GM12875 (cell line): ENCODE measurements around the gene POMT1.

Experiments used
- H3K4me3 ChIP-seq: one replicate; pipeline ENCODE4 v1.5.1; 2011; ENCODE audit warnings: low read depth, low read length, control low read depth
- CTCF ChIP-seq: IDR thresholded peaks from 2 replicates; pipeline ENCODE4 v1.5.1; 2011; ENCODE audit warnings: low read depth, mild to moderate bottlenecking, control low read depth, inconsistent platforms, low read length, moderate library complexity, borderline replicate concordance; ENCODE audit not compliant: insufficient read depth

POMT1 gene

GRCh38 chr9:131524665-131525315, 22.1 kb downstream of the POMT1 start:
- H3K4me3 ChIP-seq = no peak overlapping the region
- TF ChIP-seq CTCF = no peak

GRCh38 chr9:131525643-131526565, 23.2 kb downstream of the POMT1 start:
- TF ChIP-seq CTCF = no peak
- no peak overlapping the region for H3K4me3 ChIP-seq

GRCh38 chr9:131528186-131528585, 25.5 kb downstream of the POMT1 start:
- H3K4me3 ChIP-seq = no peak overlapping the region
- TF ChIP-seq CTCF = no peak

GRCh38 chr9:131528886-131529505, 26.3 kb downstream of the POMT1 start:
- no peak for TF ChIP-seq CTCF
- no peak overlapping the region for H3K4me3 ChIP-seq

- no peak for TF ChIP-seq CTCF
- peak overlapping the region; percentile 95 for H3K4me3 ChIP-seq
These were observed 27.2 kb downstream of the POMT1 start for GRCh38 chr9:131529597-131530545.

- TF ChIP-seq CTCF = 0 out of 2 replicates have a peak, but pooled peaks have one; percentile 18
- peak overlapping the region; percentile 95 for H3K4me3 ChIP-seq
These were observed 27.8 kb downstream of the POMT1 start for GRCh38 chr9:131530546-131530919.
